KMS-11 (cell line): ENCODE results near the gene NCS1.

Source experiments
- H2AFZ ChIP-seq: fragments of 200-600 bp; sonication (generic); 2 replicates; pipeline ENCODE4 v1.6.1; 2016; ENCODE audit warnings: antibody characterized with exemption, mixed run types, low read depth
- H3K27ac ChIP-seq: fragments of 200-600 bp; sonication (generic); 2 replicates; pipeline ENCODE4 v1.6.1; 2016; ENCODE audit warnings: mild to moderate bottlenecking, mixed run types
- H3K27me3 ChIP-seq: fragments of 200-600 bp; sonication (generic); 2 replicates; pipeline ENCODE4 v1.6.1; 2017; ENCODE audit warnings: mild to moderate bottlenecking, low read depth, mixed run types, moderate library complexity; ENCODE audit not compliant: insufficient read depth
- H3K36me3 ChIP-seq: fragments of 200-600 bp; sonication (generic); 2 replicates; pipeline ENCODE4 v1.6.1; 2017; ENCODE audit warnings: mild to moderate bottlenecking, mixed run types; ENCODE audit not compliant: insufficient read depth
- H3K4me1 ChIP-seq: fragments of 200-600 bp; sonication (generic); 2 replicates; pipeline ENCODE4 v1.6.1; 2016; ENCODE audit warnings: mild to moderate bottlenecking, low read depth, mixed run types; ENCODE audit not compliant: poor library complexity, severe bottlenecking
- H3K4me2 ChIP-seq: fragments of 200-600 bp; sonication (generic); 2 replicates; pipeline ENCODE4 v1.7.0; 2016; ENCODE audit warnings: mild to moderate bottlenecking, mixed run types
- H3K4me3 ChIP-seq: fragments of 200-600 bp; sonication (generic); IDR thresholded peaks from 2 replicates; pipeline ENCODE4 v1.6.1; 2017; ENCODE audit warnings: low read depth, low read length, mixed read lengths; ENCODE audit not compliant: insufficient read depth
- H3K79me2 ChIP-seq: fragments of 200-600 bp; sonication (generic); 2 replicates; pipeline ENCODE4 v1.6.1; 2016; ENCODE audit warnings: low read depth, mixed run types; ENCODE audit not compliant: insufficient read depth
- H3K9ac ChIP-seq: fragments of 200-600 bp; sonication (generic); 2 replicates; pipeline ENCODE4 v1.6.1; 2016; ENCODE audit warnings: mild to moderate bottlenecking, mixed run types
- H4K20me1 ChIP-seq: fragments of 200-600 bp; sonication (generic); 2 replicates; pipeline ENCODE4 v1.6.1; 2016; ENCODE audit warnings: mild to moderate bottlenecking, mixed run types; ENCODE audit not compliant: insufficient read depth
- CTCF ChIP-seq: fragments of 200-600 bp; sonication (generic); conservative IDR thresholded peaks from 2 replicates; pipeline ENCODE4 v1.6.1; 2017; ENCODE audit warnings: low read depth, mild to moderate bottlenecking, antibody characterized with exemption, low read length, moderate library complexity, mixed read lengths

Gene NCS1

GRCh38 chr9:130283539-130284248, 111.5 kb downstream of the NCS1 start:
- Histone ChIP-seq H3K9ac (no peak overlapping the region), H2AFZ (no peak overlapping the region), H3K4me1 (no peaks in the 10 kb centered on the region), H3K27ac (no peak overlapping the region), H4K20me1 (no peaks in the 10 kb centered on the region), H3K4me3 (no peak overlapping the region), H3K36me3 (no peaks in the 10 kb centered on the region), H3K79me2 (no peaks in the 10 kb centered on the region), H3K4me2 (no peak overlapping the region), H3K27me3 (peaks cover 75% of the 10 kb centered on the region)
- no peak for TF ChIP-seq CTCF

DNA sequence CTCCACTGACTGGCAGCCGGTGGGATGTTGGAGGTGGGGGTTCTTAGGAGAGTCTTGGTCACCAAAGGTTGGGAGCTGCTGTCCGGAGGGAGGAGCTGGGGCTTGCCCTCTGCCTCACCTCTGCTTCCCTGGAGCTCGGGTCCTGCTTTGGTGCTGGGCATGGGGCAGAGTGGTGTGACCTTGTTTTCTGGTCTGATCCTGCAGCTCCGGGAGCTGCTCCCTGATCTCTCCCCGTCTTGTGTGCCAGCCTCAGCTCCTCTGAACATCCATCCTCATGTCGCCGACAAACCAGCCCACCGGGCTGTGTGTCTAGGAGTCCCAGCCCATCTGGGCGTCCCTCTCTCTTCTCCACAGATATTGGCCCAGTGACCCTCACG, 112.0 kb downstream of the NCS1 start:
- Histone ChIP-seq H3K4me3 (no peak overlapping the region), H3K36me3 (no peaks in the 10 kb centered on the region), H3K27ac (no peak overlapping the region), H3K79me2 (no peaks in the 10 kb centered on the region), H3K4me2 (no peak overlapping the region), H3K27me3 (peaks cover 81% of the 10 kb centered on the region), H3K4me1 (no peaks in the 10 kb centered on the region), H2AFZ (no peak overlapping the region), H3K9ac (no peak overlapping the region), H4K20me1 (no peaks in the 10 kb centered on the region)
- no peak for TF ChIP-seq CTCF

DNA sequence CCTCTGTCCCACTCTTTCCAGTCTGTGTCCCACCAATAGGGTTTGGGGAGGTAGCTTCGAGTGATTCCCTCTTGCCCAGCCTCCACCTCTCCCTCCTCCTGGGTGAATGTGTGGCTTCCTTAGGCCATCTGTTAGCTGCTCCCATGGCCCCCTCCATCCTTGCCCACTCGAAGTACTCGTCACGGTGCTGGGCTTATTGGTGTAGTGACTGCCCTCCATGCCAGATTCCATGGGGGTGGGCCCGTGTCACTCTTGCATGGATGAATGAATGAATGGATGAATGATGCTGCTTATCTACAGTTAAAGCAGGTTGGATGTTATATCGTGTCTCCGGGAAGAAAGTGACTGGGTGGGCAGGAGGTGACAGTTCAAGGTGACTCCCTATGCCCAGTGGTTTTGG, 112.5 kb downstream of the NCS1 start:
- no peak for TF ChIP-seq CTCF
- no peak overlapping the region for H3K4me2 ChIP-seq
- H3K9ac ChIP-seq = no peak overlapping the region
- H3K4me3 ChIP-seq = no peak overlapping the region
- no peak overlapping the region for H3K27ac ChIP-seq
- no peaks in the 10 kb centered on the region for H3K36me3 ChIP-seq
- H3K4me1 ChIP-seq = no peaks in the 10 kb centered on the region
- H2AFZ ChIP-seq = no peak overlapping the region
- H3K79me2 ChIP-seq = no peaks in the 10 kb centered on the region
- H4K20me1 ChIP-seq = no peaks in the 10 kb centered on the region
- peaks cover 81% of the 10 kb centered on the region for H3K27me3 ChIP-seq

DNA sequence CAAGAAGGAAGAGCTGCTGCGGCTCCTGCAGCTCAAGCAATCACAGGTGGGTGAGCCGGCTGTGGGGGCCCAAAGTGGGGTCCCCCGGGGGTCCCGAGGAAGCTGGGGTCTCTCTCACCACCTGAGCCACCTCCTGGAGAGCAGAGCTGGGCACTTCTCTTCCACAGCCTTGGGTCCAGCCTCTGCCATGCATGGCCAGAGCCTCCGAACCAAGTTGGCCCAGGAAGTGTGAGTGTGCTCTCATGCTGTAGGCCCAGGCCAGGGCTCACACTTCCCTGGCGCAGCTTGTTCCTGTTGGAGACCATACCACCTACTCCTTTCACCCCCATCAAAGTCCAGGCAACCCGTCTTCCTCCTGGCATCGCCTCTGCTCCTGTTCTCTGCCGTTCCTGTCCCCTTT, 113.1 kb downstream of the NCS1 start:
- H3K27me3 ChIP-seq = peaks cover 87% of the 10 kb centered on the region

More for the DNA sequence above, 113.1 kb downstream of the NCS1 start:
- no peak overlapping the region for H3K4me3 ChIP-seq
- no peak overlapping the region for H3K9ac ChIP-seq
- H3K36me3 ChIP-seq = no peaks in the 10 kb centered on the region
- H4K20me1 ChIP-seq = no peaks in the 10 kb centered on the region
- no peak for TF ChIP-seq CTCF
- no peak overlapping the region for H3K27ac ChIP-seq
- H3K79me2 ChIP-seq = no peaks in the 10 kb centered on the region
- no peak overlapping the region for H3K4me2 ChIP-seq
- no peaks in the 10 kb centered on the region for H3K4me1 ChIP-seq
- H2AFZ ChIP-seq = no peak overlapping the region
